MV-4-11 (cell line): ENCODE results near the gene PIEZO1.

Experiments used
- DNase-seq: peaks from one replicate; lab custom pipeline; 2025; lab: John Stamatoyannopoulos, UW

PIEZO1 gene

DNA sequence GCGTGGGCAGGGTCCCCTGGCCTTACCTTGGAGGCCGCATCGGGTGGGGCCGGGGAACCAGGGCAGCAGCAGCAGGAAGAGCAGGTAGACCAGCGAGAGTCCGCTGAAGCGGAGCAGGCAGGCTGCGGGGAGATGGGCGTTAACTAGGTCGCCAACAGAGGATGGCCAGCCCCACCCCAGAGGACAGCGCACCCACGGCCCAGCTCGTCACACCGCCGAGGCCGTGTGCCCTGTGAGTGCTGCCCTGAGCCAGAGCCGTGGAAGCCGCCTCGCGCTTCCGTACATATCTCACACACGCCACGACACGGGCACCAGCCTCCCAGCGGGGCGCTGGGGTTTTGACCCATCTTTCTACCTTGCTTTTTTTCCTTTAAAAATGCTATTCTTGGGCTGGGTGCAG lies 35.7 kb downstream of the PIEZO1 start:
- DNase-seq = no peak

DNA sequence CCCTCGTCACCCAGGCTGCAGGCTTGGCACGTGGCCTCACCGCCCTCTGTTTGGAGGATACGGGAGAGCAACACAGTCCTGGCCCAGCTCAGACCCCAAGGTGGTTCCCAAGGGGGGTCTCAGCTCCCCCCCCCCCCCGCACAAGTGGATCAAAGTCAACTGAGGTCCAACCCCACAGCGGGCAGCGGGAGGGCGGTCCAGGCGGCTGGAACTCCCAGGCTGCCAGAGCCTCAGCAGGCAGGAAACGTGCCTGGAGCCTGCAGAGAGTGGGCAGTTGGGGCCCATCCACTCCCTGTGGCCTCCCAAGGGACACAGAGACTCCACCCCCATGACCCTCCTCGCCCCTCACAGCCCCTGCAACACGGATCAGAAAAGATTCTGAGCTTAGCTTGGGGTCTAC lies 36.7 kb downstream of the PIEZO1 start:
- DNase-seq = no peak

DNA sequence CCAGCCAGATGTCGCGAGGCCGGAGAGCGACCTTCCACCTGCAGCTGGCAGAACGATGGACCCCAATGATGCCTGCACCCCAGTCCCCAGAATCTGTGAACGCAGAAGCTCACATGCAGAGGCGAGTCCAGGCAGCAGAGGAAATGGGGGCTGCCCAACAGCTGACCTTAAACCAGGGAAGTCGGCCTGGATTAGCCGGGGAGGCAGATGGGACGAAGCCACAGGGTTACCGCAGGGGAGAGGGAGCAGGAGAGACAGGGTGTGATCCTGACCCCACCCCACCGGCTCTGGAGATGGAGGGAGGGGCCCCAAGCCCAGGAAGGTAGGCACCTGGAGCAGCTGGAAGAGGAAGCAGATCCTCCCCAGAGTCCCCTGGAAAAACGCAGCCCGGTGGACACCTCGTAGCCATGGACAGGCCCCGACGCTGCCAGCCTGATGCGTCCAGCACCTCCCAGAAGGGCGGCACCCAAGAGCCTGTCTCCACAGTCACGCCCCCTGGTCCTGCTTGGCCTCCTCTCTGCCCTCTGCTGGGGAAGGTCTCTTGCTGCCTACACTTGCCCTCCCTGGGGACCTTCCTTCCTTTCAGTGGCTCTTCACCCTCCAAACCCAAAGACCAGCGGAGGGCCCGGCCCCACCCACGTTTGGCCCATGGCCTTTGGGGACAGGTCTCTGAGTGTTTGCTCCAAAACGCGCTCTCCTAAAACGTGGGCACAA lies 37.3 kb downstream of the PIEZO1 start:
- DNase-seq = peak; percentile 56

DNA sequence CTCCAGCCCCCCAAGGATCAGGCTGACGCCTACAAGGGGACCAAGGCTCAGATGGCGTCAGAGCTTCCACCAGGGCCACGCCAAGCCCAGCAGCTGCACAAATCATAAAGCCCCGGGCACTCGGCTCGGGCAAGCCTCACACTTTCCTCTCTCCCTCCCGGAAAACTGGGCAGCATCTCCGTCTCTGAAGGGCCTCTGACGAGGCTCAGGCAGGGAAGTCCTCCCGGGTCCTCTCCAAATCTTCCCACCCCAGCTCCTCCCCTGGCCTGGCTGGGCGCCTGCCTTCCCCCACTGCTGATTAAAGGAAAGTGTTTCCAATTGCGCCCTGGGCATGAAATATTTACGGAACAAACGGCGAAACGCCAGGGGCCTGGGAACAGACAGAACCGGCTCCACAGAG lies 38.5 kb downstream of the PIEZO1 start:
- no peak for DNase-seq

DNA sequence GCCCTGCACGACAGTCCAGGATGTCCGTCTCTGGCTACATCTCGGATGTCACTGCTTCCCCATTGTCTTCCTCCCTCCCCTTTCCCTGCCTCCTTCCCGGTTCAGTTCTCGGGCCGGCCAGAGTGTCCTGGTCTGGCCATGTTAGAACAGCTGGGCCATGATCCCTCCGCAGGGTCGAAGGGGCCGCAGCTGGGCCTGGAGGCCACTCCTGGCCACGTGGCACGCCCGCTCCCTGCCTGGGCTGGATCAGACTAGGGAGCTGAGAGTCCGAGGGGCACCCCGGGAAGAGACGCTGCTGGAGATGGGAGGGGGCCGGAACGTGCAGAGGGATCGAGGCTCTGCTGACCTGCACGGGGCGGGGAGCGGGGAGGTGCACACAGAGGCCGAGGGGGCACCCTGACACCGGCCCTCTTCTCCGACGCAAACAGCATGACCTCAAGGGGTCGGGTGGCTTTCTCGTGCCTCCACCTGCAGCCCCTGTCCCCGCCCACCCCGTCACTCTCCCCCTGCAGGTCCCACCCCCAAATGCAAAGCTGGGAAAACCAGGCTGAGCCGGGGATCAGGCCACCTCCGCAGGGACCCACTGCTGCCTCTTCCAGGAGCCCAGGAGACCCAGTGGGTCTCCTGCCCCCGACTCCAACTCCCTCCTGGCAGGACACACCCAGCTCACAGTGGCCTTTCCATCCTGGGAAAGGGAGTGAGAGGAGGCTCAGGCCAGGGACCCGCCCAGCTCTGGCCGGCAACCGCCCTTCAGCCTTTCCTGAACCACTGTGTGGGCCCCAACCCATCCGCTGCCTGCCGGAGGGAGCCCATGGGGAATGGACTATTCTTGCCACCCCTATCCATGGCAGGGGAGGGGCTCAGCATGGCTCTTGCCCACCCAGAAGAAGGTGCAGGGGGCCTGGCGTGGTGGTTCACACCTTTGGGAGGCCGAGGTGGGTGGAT lies 40.2 kb downstream of the PIEZO1 start:
- no peak for DNase-seq

DNA sequence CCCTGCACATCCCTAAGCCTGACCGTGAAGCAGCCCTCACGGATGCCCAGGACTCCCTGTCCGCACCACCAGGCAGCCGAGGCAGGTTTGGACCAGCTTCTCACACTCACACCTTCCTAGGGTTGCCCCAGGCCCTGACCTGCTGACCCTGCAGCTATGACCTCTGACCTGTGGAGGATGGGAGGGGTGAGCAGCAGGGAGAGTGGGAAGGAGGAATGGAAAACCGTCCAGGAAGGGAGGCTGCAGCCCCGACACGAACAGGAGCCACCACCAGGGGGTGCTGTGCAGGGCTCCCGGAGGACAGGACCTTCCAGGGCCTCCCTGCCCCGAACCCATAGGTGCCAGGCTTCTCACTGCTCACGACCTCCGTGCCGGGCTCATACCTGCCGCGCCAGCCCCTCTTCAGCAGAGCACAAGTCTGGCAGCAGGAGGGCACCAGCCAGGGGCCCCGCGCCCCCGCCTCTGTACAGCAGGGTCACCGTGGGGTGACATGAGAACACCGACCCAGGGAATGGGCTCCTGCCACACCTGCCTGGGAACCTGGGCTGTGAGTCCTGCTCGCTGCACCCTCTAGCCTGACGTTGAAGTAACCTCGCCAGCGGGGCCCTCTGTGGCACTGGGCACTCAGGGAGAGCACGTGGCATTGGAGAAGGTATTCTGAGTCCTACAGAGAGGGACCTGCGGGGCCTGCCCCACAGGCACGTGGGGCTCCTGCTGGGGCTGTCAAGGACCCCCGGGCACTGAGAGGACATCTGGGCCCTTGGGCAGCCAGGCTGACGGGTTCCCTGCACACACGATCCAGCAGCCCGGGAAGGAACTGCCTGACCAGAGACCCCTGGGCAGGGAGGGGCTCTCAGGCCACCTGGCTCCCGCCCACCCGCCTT lies 41.1 kb downstream of the PIEZO1 start:
- no peak for DNase-seq

DNA sequence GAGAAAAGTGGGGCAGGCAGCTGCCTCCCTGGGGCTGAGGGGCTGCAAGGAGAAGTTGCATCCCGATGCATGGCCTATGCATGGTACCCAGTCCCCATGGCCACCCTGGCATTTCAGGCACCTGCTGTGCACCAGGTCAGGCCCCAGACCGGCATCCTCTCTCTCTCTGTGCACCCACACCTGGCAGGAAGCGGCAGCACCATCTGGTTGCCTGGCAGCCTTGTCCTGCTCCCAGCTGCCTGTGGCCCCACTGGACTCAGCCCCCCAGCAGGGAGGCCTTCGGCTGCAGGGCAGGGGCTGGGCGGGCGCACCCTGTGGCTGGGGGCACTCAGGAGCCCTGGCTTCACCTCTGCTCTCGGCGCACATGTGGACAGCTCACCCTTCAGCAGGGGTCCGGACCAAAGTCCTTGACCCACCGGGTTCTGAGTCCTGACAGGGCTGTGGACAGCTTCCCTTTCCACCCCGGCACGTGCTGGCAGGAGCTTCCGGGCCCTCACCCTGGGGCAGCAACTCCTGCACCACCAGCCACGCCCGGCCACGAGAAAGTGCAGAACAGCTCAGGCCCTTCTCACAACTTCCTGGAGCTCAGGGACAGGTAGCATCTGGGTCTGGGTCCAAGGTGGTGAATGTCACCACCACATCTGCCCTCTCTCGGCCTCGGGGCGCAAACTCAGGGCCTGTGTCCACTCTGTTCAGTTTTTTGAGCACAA lies 42.0 kb downstream of the PIEZO1 start:
- no peak for DNase-seq

DNA sequence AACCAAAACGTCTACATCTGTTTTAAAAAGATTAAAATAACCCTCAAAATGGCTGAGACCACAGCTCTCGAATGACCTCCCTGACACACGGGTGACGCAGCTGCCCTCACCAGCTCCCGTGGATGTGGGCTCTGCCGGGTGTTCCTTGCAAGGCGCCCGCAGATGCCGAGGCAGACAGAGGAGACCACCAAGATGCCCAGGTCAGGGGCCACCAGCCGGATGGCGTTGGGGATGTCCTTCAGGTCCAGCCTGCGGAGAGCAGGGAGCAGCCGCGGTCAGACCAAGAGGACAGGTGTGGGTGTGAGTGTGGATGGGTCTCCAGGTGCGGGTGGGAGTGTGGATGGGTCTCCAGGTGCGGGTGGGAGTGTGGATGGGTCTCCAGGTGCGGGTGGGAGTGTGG lies 43.7 kb downstream of the PIEZO1 start:
- DNase-seq = peak; percentile 77

DNA sequence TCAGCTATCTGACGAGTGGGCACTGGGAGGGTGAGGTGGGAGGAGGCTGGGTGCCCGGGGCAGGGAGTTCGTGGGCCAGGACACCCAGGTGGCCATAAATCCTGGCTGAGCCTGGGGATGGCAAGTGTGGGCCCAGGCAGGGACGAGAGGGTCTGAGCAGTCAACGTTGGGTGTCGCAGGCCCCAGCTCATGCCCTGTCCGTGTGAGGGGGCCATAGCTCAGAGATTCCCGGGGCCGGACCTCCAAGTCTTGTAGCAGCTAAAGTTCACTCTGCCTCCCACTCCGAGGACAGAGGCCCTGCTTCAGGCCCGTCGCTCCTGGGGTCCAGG lies 44.3 kb downstream of the PIEZO1 start:
- DNase-seq = no peak

DNA sequence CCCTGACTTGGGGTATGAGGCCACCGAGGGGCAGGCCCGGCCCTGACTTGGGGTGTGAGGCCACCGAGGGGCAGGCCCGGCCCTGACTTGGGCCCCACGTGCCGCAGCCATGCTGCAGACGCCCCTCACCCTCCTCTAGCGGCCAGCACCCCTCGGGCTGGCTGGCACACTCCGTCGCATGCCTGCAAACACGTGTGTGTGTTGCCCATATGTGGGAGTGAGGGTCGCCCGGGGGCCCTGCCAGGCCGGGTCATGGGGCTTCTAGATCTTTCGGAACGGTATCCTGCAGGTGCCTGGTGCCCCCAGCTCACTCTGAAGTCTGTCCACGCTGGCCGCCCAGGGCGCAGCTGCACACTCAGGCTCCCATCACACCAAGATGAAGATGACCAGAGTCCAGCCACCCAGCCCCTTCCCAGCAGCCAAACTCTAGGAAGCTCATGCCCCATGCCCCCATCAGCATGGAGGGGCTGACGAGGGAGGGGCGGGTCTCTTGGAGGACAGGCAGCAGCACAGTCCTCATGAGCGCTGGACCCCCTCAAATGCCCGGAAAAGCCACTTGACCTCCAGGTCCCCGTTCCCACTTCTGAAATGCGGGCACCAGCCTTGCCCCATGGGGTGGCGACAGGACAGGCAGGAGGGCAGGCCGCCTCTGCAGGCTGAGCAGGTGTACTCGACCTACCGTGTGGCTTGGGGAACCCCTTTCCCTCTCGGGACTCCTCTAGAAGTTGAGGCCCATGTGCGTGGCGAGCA lies 44.9 kb downstream of the PIEZO1 start:
- DNase-seq = no peak

DNA sequence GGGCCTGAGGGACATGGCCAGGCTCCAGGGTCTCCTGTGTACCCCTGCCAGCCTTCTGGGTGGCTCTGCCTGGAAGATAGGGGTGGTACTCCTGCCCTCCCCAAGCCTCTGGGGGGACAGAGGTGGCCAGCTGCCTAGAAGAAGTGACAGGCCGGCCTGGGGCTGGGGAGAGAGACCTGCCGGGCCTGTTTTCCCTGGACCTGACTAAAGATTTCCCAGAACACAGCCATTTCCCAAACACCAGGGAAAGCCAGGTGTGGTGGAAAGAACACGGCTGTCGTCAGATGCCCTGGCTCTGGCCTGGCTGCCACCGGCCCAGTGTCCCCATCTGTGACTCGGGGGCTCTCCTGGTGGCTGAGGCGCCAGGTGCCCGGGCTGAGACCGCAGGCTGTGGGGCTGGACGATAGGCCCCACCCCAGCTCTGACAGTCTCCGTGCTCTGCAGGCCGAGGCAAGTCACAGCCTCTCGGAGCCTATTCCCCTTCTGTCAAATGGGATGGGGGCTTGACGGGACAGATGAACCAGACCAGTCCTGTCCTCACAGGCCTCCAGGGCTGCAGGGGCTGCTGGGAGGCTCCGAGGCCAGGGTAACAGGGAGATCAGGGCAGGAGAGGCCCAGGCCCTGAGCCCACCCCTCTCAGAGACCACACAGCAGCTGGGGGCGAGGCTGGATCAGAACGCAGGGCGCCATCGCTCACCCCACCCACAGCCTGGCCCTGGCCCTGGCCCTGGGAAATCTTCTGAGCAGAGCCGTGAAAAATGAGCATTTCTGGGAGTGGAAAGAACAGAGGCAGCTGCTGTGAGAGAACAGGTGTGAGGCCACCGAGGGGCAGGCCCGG lies 45.7 kb downstream of the PIEZO1 start:
- DNase-seq = no peak

DNA sequence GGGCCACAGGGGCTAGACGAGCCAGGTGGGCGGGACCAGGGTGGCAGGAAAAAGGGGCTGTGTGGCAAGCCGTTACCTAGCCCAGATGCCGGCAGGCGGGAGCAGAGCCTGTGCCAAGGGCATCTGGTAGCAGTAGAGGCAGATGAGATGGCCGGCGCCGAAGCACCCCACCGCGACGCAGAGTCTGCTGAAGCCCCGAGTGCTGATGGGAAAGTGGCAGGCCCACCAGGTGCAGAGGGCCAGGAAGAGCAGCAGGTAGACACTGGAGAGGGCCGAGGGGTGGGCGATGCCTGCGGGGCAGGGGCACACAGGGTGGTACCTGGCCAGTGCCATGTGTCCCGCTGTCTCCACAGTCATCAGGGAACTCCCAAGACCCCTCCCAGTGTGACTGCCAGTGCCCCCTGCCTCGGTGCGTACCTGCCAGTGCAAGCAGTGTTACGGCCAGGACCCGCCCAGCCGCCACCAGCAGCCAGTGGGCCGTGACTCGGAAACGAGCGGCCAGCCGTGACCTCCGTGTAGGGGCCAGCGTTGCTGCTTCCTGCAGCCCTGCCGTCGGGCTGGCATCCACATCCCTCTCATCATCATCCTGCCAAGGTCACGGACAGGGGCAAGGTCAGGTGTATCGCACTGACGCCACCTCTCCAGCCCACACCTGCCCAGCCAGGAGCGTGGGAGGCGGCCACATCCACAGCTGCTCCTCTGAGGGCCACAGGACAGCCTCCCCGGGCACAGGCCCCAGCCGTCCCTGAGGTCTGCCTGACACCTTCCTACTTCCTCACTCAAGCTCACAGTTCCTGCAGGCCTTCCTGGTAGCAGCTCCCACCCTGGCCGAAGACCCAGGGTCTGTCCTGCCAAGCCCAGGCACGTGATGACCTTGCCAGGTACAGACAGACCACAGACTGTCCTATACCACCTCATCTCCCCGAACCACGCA lies 46.6 kb downstream of the PIEZO1 start:
- DNase-seq = no peak

DNA sequence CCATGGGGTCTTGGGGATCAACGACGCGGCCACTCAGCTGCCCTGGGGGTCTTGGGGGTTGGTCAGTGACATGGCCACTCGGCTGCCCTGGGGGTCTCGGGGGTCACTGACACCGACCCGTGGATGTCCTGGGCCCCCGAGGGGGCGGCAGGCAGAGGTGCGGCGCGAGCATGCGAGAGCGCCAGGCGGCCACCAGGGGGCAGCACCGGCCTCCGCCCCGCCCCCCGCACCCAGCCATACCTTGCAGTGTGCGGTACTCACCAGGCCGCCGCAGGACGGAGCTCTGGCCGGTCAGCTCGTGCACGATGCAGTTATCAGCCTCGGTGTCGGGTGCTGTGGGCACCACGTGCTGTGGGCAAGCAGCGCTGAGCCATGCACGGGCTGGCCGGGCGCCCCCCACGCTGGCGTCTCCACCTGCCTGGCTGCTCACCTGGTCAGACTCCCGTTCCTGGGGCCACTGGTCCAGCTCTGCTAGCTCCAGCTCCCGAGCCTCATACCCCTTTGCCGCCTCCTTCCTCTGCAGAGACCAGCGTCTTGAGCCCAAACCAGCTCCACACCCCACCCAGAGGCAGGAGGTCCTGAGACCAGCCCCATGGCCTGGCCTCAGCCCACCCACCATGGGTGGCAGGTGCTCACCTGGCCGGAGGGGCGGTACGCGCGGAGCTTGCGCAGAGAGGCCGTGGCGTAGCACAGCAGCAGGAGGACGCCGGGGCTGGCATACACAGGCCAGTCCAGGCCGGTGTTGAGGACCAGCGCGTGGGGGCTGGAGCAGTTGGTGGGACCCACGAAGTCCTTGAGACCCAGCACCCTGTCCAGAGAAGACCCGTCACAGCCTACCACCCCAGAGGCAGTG lies 47.5 kb downstream of the PIEZO1 start:
- DNase-seq = peak; percentile 48

DNA sequence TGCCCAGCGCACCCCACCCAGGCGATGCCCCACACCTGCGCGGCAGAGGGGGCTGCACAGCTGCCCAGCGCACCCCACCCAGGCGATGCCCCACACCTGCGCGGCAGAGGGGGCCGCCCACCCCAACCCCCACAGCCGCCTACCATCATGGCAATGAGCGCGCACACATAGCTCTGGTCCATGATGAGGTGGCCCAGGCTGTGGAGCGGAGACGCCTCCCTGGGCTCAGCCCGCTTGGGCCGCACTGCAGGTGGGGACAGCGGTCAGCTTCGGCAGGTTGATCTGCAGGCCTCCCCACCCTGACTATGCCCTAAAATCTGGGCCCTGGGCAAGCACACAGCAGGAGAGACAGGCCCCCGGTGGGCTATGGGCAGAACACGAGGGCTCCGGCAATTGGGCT lies 48.5 kb downstream of the PIEZO1 start:
- no peak for DNase-seq

DNA sequence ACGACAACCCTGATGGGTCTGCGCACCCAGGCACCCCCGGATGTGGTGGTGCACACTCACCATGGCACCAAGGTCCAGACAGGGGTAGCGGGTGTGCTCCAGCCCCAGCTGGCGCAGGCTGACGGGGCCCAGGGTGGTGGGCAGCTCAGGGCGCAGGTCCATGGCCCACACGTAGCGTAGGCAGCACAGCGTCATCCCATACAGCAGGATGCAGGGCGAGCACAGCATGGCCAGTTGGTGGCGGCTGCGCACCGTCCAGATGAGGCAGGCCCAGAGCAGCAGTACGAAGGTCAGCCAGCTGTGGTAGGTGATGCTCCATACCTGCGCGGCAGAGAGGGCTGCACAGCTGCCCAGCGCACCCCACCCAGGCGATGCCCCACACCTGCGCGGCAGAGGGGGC lies 48.9 kb downstream of the PIEZO1 start:
- no peak for DNase-seq

DNA sequence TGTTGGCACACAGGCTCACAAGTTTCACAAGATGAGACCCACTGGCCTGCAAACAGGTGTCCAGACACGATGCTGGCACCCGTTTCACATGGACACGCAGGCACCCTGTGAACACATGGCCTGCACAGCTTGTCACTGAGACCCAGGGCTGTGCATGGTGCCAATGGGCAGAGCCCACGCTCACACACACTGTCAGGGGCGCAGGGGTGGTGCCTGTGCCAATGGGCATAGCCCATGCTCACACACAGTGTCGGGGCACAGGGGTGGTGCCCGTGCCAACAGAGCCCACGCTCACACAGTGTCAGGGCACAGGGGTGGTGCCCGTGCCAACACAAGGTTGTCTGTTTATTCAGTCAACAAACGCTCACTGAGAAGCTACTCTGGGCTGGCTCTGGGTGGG lies 49.4 kb downstream of the PIEZO1 start:
- DNase-seq = no peak

DNA sequence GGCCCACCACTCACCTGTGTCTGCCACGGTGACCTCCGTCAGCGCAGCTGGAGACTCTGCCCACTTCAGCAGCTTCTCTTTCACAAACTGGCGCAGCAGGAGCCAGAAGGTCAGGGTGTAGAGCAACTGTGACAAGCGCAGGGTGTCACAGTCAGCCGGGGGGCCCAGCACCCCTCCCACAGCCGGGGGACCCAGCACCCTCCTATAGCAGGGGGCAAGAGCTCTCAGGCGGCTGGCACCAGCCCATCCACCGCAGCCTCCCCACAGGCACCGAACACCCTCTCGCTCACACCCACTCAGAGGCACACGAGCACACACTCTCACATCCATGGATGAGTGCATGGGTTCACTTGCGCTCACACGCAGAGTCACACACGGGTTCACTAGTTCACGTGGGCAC lies 49.9 kb downstream of the PIEZO1 start:
- no peak for DNase-seq

DNA sequence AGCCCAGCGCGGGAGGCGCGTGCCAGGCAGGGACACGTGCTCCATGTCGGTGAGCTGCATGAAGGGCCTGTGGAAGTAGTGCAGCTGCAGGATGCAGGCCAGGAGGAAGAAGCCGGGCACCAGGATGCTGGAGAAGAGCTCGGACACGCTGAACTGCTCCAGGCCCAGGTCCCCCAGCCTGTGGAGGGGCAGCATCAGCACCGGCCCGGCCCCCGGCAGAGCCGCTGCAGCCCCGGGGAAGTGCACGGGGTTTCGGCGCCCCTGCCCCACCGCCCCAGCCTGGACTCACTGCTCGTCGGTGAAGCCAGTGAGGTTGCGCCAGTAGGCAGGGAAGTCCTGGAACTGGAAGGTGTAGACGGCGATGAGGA lies 50.7 kb downstream of the PIEZO1 start:
- no peak for DNase-seq
